Psoas muscle (tissue), 8 donors: ENCODE results near the gene ADRB2. TPM values are rescaled to one million over a fixed set of nuclear protein-coding genes. Genes with fewer than 3 reads are reported as not detected.

Experiments used
- ATAC-seq, 4 donors: fragments of 200-7000 bp; cut with Tn5 transposase; one replicate each; pipeline ENCODE4 v1.9.1; 2020; ENCODE audit warnings: moderate library complexity in 3 of 4, mild to moderate bottlenecking in 2 of 4
- DNase-seq, 2 donors: peaks; one replicate each; pipeline ENCODE4 v3.0.0-alpha.2; 2020
- H3K27ac ChIP-seq: fragments of 200-600 bp; one replicate; pipeline ENCODE4 v1.8.0; 2022
- H3K27me3 ChIP-seq, 3 donors: fragments of 200-600 bp in 1 of 3; one replicate each; pipeline versions ENCODE4 v1.6.1 to v1.8.0; 2013 to 2022; ENCODE audit warnings: low read length in 2 of 3, mild to moderate bottlenecking in 2 of 3, moderate library complexity in 1 of 3; ENCODE audit not compliant: insufficient read depth in 3 of 3
- H3K36me3 ChIP-seq, 2 donors: fragments of 200-600 bp in 1 of 2; one replicate each; pipeline versions ENCODE4 v1.6.1 to v1.8.0; 2013 to 2022; ENCODE audit warnings: low read depth in 1 of 2, mild to moderate bottlenecking in 1 of 2, moderate library complexity in 1 of 2; ENCODE audit not compliant: insufficient read depth in 1 of 2
- H3K4me1 ChIP-seq: fragments of 200-600 bp; one replicate; pipeline ENCODE4 v1.8.0; 2022
- H3K4me3 ChIP-seq: fragments of 200-600 bp; one replicate; pipeline ENCODE4 v1.8.0; 2022; ENCODE audit warnings: mild to moderate bottlenecking
- H3K9me3 ChIP-seq: fragments of 200-600 bp; one replicate; pipeline ENCODE4 v1.8.0; 2022
- WGBS, 3 donors: extraction: QIAGEN DNeasy Blood & Tissue Kit; methylation state at CpG; one replicate each; pipeline versions ENCODE4 v1.1.6 to v1.1.7; 2013; 5-methylcytosine and 5-hydroxymethylcytosine counted together
- intact Hi-C, 2 donors: fragments of 100-400 bp; cut with DNase I; formaldehyde crosslinking; loops; one replicate each; pipeline versions ENCODE4 v1.11.0 to v1.14.2; 2022
- polyA plus RNA-seq, 3 donors: library from polyadenylated mRNA; stranded (reverse); fragments of 200-250 nt; gene quantifications; one replicate each; pipeline ENCODE4 v1.2.3, GENCODE V29; 2013
- total RNA-seq, 4 donors: library from RNA; stranded (reverse); fragmentation: NEBNext Ultra II Directional in 2 of 4; extraction: Animal tissue kit (Norgen Biotek cat#: 25700) in 2 of 4; gene quantifications; one replicate each; pipeline versions ENCODE4 v1.2.1 to v1.2.4, GENCODE V29; 2021 to 2023
- TF ChIP-seq, protein P1 (sequence below): fragments of 200-600 bp; IDR thresholded peaks from one replicate; pipeline ENCODE4 v1.8.0; 2022; ENCODE audit warnings: antibody characterized with exemption
- donor health status: healthy with polysubstance abuse.
- donor health status: DM: no; HTN: no; CAD: no; lungs with moderate emphysema.
- donor health status: Bipolar disorder and iron deficiency.
- donor health status: healthy.
- donor health status: DM: yes; HTN: yes; CAD: no.
- donor health status: DM: no; HTN: no; CAD: no.
- donor health status: DM: no; HTN: no; CAD: no.
- donor health status: DM: yes; HTN: yes; CAD: no.

The ADRB2 gene
- total and polyA plus RNA-seq, 7 donors = 1.3 to 11.1 (median 5.6) TPM

DNA sequence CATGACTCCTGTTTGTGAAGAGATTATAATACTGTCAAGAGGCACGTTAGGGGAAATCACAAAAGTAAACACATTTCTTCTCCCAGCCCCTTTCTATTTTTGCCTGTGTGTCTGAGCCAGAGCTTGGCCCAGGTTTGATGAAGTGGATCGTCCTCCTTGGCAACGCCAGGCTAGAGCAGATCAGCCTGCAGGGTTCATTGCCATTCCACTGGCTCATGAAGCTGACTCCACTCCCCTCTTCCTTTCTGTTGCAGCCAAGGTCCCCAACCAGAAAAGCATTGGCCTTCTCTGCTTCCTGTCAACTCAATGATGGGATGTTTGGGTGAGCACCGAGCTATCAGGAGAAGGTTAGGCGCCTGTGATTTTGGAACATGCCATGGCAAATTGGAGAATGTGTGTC, 3.3 kb downstream of the ADRB2 start:
- no peaks in the 10 kb centered on the region for H3K36me3 ChIP-seq
- DNase-seq (peak in 1 of 2 donors; percentile 55), ATAC-seq (peak in 1 of 4 donors; percentile 24)
- TF ChIP-seq, protein P1, sequence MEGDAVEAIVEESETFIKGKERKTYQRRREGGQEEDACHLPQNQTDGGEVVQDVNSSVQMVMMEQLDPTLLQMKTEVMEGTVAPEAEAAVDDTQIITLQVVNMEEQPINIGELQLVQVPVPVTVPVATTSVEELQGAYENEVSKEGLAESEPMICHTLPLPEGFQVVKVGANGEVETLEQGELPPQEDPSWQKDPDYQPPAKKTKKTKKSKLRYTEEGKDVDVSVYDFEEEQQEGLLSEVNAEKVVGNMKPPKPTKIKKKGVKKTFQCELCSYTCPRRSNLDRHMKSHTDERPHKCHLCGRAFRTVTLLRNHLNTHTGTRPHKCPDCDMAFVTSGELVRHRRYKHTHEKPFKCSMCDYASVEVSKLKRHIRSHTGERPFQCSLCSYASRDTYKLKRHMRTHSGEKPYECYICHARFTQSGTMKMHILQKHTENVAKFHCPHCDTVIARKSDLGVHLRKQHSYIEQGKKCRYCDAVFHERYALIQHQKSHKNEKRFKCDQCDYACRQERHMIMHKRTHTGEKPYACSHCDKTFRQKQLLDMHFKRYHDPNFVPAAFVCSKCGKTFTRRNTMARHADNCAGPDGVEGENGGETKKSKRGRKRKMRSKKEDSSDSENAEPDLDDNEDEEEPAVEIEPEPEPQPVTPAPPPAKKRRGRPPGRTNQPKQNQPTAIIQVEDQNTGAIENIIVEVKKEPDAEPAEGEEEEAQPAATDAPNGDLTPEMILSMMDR = no peak
- no peaks in the 10 kb centered on the region for H3K27me3 ChIP-seq
- peaks cover 65% of the 10 kb centered on the region for H3K4me1 ChIP-seq
- peak overlapping the region; percentile 96 for H3K27ac ChIP-seq
- intact Hi-C loops = loop anchor here (5.0 to 10.0 kb wide), 6 partner anchors 123 to 283 kb away; no protein-coding TSS in a partner anchor
- H3K4me3 ChIP-seq = peak overlapping the region; percentile 86
- H3K9me3 ChIP-seq = no peaks in the 10 kb centered on the region
- WGBS, 3 donors = 14 to 22% (median 18%) methylated on average over 5 of the region's 5 CpGs

DNA sequence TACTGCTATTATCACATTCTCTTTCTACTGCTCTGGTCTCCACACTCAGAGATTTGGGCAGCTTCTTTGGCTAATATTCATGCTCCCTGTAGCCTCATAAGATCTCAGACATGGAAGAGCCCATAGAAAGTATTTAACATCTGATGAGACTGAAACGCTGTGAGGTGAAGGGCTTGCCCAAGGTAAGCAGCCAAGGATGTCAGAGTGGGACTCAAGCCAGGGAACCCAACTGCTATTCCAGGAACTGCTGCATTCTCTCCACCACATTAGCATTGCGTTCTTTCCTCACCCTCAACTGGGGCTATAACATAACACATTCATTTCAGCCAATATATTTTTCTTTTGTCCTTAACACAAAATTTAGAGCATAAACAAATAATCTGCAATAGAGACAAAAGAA, 3.8 kb downstream of the ADRB2 start:
- DNase-seq = no peak
- peak overlapping the region; percentile 96 for H3K27ac ChIP-seq

DNA sequence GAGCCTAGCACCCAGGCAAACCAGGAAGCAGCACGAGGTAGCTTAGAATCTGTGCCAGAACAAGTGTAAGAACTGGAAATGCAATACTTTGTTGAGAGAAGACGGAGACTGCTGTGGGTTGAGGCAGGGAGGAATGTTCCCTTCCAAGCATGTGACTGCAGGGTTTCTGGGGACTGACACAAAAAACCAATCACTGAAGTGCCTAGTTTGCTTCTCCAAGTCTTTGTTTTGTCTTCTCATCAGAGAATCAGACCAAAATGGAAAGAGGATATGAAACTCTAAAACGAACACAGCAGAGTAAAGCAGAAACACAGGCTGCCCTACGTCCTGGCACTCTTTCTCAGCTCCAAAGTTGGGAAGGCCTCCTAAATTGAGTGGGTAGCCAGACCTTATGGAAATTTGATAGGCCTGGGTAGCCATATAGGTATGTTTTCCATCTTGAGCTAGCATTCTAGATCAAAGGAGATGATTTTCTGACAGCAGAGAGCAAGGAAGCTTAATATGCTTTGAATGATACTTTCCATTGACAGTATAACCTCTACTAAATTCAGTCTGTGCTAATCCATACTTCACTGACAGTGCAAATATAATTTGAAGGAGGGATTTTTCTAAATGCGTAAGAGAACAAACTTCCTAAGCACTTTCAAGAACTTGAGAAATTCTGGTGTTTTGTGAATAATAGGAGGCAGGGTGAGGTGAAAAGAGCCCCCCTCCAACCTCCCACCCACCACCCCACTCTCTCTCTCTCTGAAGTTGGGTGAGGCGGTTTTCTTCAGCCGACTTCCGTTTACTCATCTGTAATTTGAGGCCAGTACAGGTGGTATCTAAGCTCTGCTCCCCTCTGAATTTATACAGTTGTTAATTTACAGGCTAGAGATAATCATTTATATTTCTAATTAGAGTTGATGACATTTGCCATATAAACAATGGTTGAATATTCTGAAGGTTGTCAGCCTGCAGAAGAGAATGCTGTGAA, 5.5 kb downstream of the ADRB2 start:
- peak overlapping the region; percentile 96 for H3K27ac ChIP-seq
- ATAC-seq = peak in 1 of 4 donors; percentile 40

More for the DNA sequence above, 3.8 kb downstream of the ADRB2 start:
- Histone ChIP-seq H3K4me1 (peaks cover 66% of the 10 kb centered on the region), H3K9me3 (no peaks in the 10 kb centered on the region), H3K36me3 (no peaks in the 10 kb centered on the region), H3K4me3 (peak overlapping the region; percentile 86), H3K27me3 (no peaks in the 10 kb centered on the region)
- no peak for ATAC-seq
- intact Hi-C loops = no loop called here
- 17 to 29% (median 20%) methylated on average over 2 of the region's 2 CpGs for WGBS, 3 donors
- TF ChIP-seq, protein P1 = no peak

DNA sequence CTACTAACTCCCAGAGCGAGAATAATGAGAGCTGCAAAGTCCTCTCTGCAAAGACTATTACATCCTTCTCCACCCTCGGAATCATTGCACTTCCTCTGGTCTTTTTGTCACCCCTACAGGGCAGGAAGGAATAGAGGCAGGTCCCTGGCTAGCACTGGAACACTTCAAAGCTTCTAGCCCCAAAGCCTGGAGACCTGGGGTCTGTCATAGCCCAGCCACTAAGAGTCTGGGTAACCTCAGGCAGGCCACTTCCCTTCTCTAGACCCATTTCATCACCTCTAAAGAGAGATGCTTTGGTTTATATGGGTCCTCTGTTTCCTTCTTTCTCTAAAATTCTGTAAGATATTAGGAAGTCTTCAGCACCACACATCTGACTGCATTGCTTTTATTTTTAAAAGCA, 6.7 kb downstream of the ADRB2 start:
- intact Hi-C loops = no loop called here
- Histone ChIP-seq H3K4me1 (peaks cover 71% of the 10 kb centered on the region), H3K36me3 (no peaks in the 10 kb centered on the region), H3K27ac (peak overlapping the region; percentile 96), H3K27me3 (no peaks in the 10 kb centered on the region), H3K4me3 (peak overlapping the region; percentile 86), H3K9me3 (no peaks in the 10 kb centered on the region)
- DNase-seq (no peak), ATAC-seq (no peak)
- TF ChIP-seq, protein P1 = no peak
- 17 to 37% (median 29%) methylated on average over 2 of the region's 2 CpGs for WGBS, 3 donors

More for the DNA sequence above, 5.5 kb downstream of the ADRB2 start:
- intact Hi-C loops = no loop called here
- 26 to 42% (median 27%) methylated on average over 8 of the region's 8 CpGs for WGBS, 3 donors
- H3K4me1 ChIP-seq = peaks cover 72% of the 10 kb centered on the region
- H3K36me3 ChIP-seq = no peaks in the 10 kb centered on the region
- no peaks in the 10 kb centered on the region for H3K9me3 ChIP-seq
- DNase-seq = no peak
- H3K27me3 ChIP-seq = no peaks in the 10 kb centered on the region
- H3K4me3 ChIP-seq = peak overlapping the region; percentile 86
- TF ChIP-seq, protein P1 = no peak
